IPS DF 6.9 (cell line): Measurements from ENCODE around the gene NME4.
"Not testable (repeated sequence)": the region's sequence is repeated elsewhere in the genome, so short reads cannot be mapped to it uniquely, and the experiment has no call there.

Source experiments
- DNase-seq: peaks from one replicate; pipeline ENCODE4 v3.0.0-alpha.2; 2013; ENCODE audit warnings: low read depth, low spot score
- H3K27ac ChIP-seq: one replicate; pipeline ENCODE4 v1.5.1; 2013; ENCODE audit warnings: low read length, control low read depth
- H3K27me3 ChIP-seq: 2 replicates; pipeline ENCODE4 v1.6.1; 2013; ENCODE audit warnings: mild to moderate bottlenecking, low read length; ENCODE audit not compliant: control insufficient read depth, insufficient read depth
- H3K36me3 ChIP-seq: 2 replicates; pipeline ENCODE4 v1.6.1; 2013; ENCODE audit warnings: low read length; ENCODE audit not compliant: control insufficient read depth, insufficient read depth
- H3K4me1 ChIP-seq: 2 replicates; pipeline ENCODE4 v1.6.1; 2013; ENCODE audit warnings: low read length; ENCODE audit not compliant: control insufficient read depth, insufficient read depth
- H3K4me3 ChIP-seq: 2 replicates; pipeline ENCODE4 v1.5.1; 2013; ENCODE audit warnings: mild to moderate bottlenecking, low read length
- H3K9me3 ChIP-seq: 2 replicates; pipeline ENCODE4 v1.6.1; 2013; ENCODE audit warnings: low read length, inconsistent platforms; ENCODE audit not compliant: control insufficient read depth, insufficient read depth
- WGBS: extraction: QIAGEN DNeasy Blood & Tissue Kit; methylation state at CpG from one replicate; pipeline ENCODE4 v1.1.7; 2013; ENCODE audit warnings: mixed read lengths, missing lambda C conversion rate; ENCODE audit not compliant: insufficient read length, insufficient coverage; 5-methylcytosine and 5-hydroxymethylcytosine counted together

The NME4 gene

GRCh38 chr16:422179-422578, 25.2 kb downstream of the NME4 start:
- WGBS: no CpG with 5 or more reads among the region's 13 CpGs
- not testable (repeated sequence) for DNase-seq, H3K4me1 ChIP-seq, H3K36me3 ChIP-seq, H3K4me3 ChIP-seq, H3K9me3 ChIP-seq, H3K27ac ChIP-seq
- peaks cover 15% of the 10 kb centered on the region for H3K27me3 ChIP-seq

GRCh38 chr16:424033-424622, 27.1 kb downstream of the NME4 start:
- Histone ChIP-seq H3K27me3 (peaks cover 15% of the 10 kb centered on the region), H3K9me3 (no peaks in the 10 kb centered on the region), H3K27ac (no peak overlapping the region), H3K4me3 (no peak overlapping the region), H3K4me1 (no peaks in the 10 kb centered on the region), H3K36me3 (no peaks in the 10 kb centered on the region)
- DNase-seq: no peak
- no CpG with 5 or more reads among the region's 20 CpGs for whole genome bisulfite sequencing

GRCh38 chr16:424623-425081, 27.7 kb downstream of the NME4 start:
- DNase-seq: no peak
- peaks cover 15% of the 10 kb centered on the region for H3K27me3 ChIP-seq
- H3K36me3 ChIP-seq: no peaks in the 10 kb centered on the region
- peak overlapping the region; percentile 59; the same call in 1 of the 2 replicates for H3K4me3 ChIP-seq
- WGBS: no CpG with 5 or more reads among the region's 31 CpGs
- H3K9me3 ChIP-seq: no peaks in the 10 kb centered on the region
- no peaks in the 10 kb centered on the region for H3K4me1 ChIP-seq
- H3K27ac ChIP-seq: no peak overlapping the region

GRCh38 chr16:425082-425718, 28.2 kb downstream of the NME4 start, which contains the start of gene RAB11FIP3:
TSS of gene RAB11FIP3 (plus strand) at chr16:425649. CDS start at chr16:426007, 358 bp downstream.
- no CpG with 5 or more reads among the region's 77 CpGs for WGBS
- Histone ChIP-seq H3K27ac (no peak within 1 kb of the TSS), H3K27me3 (peaks cover 15% of the 10 kb centered on the region), H3K4me1 (no peaks in the 10 kb centered on the region), H3K4me3 (peak within 1 kb of the TSS; percentile 59), H3K9me3 (no peaks in the 10 kb centered on the region), H3K36me3 (no peaks in the 10 kb centered on the region)
- DNase-seq: no peak

- DNase-seq: no peak
- Histone ChIP-seq H3K4me1 (no peaks in the 10 kb centered on the region), H3K27me3 (peaks cover 15% of the 10 kb centered on the region), H3K36me3 (no peaks in the 10 kb centered on the region), H3K27ac (no peak overlapping the region), H3K9me3 (no peaks in the 10 kb centered on the region), H3K4me3 (peak overlapping the region; percentile 59)
- no CpG with 5 or more reads among the region's 63 CpGs for whole genome bisulfite sequencing
Observed at GRCh38 chr16:425740-426114, 28.7 kb downstream of the NME4 start.

GRCh38 chr16:426115-426905, 29.3 kb downstream of the NME4 start:
- H3K36me3 ChIP-seq: no peaks in the 10 kb centered on the region
- H3K9me3 ChIP-seq: no peaks in the 10 kb centered on the region
- DNase-seq: no peak
- no peak overlapping the region for H3K27ac ChIP-seq
- WGBS: no CpG with 5 or more reads among the region's 97 CpGs
- H3K4me3 ChIP-seq: peak overlapping the region; percentile 59
- no peaks in the 10 kb centered on the region for H3K4me1 ChIP-seq
- peaks cover 15% of the 10 kb centered on the region for H3K27me3 ChIP-seq

GRCh38 chr16:426906-427249, 29.9 kb downstream of the NME4 start:
- H3K27ac ChIP-seq: no peak overlapping the region
- peaks cover 15% of the 10 kb centered on the region for H3K27me3 ChIP-seq
- WGBS: no CpG with 5 or more reads among the region's 13 CpGs
- no peaks in the 10 kb centered on the region for H3K9me3 ChIP-seq
- no peaks in the 10 kb centered on the region for H3K4me1 ChIP-seq
- peak overlapping the region; percentile 59; the same call in 1 of the 2 replicates for H3K4me3 ChIP-seq
- no peaks in the 10 kb centered on the region for H3K36me3 ChIP-seq
- DNase-seq: no peak

GRCh38 chr16:427250-427649, 30.3 kb downstream of the NME4 start:
- Histone ChIP-seq H3K4me3 (no peak overlapping the region), H3K9me3 (no peaks in the 10 kb centered on the region), H3K27me3 (peaks cover 15% of the 10 kb centered on the region), H3K4me1 (no peaks in the 10 kb centered on the region), H3K36me3 (no peaks in the 10 kb centered on the region), H3K27ac (no peak overlapping the region)
- DNase-seq: no peak
- WGBS: no CpG with 5 or more reads among the region's 10 CpGs

GRCh38 chr16:430904-431303, 33.9 kb downstream of the NME4 start:
- no peak for DNase-seq
- Histone ChIP-seq H3K27ac (no peak overlapping the region), H3K27me3 (peaks cover 1% of the 10 kb centered on the region; the same call in 1 of the 2 replicates), H3K36me3 (no peaks in the 10 kb centered on the region), H3K4me3 (no peak overlapping the region), H3K9me3 (no peaks in the 10 kb centered on the region), H3K4me1 (no peaks in the 10 kb centered on the region)
- WGBS: 100% methylated on average over 1 of the region's 7 CpGs

GRCh38 chr16:440627-441026, 43.6 kb downstream of the NME4 start:
- WGBS: no CpG with 5 or more reads among the region's 6 CpGs
- Histone ChIP-seq H3K27ac (no peak overlapping the region), H3K4me1 (no peaks in the 10 kb centered on the region), H3K9me3 (no peaks in the 10 kb centered on the region), H3K4me3 (no peak overlapping the region), H3K27me3 (no peaks in the 10 kb centered on the region), H3K36me3 (no peaks in the 10 kb centered on the region)
- DNase-seq: no peak
